Stimulated activated CD4-positive, alpha-beta T cell treated with anti-CD3 and anti-CD28 coated beads, Interleukin-2, amount 100 ng/mL, for 48 hours (primary cell): ENCODE results near the gene TMPRSS5.
"Not testable (repeated sequence)": the region's sequence is repeated elsewhere in the genome, so short reads cannot be mapped to it uniquely, and the experiment has no call there.

Experiments used
- DNase-seq, 2 donors: peaks; one replicate each; pipeline ENCODE4 v3.0.0-alpha.2; 2020

The TMPRSS5 gene

GRCh38 chr11:113705871-113706655 lies at the start of gene TMPRSS5:
TSS of gene TMPRSS5 (minus strand) at chr11:113706308. CDS start at chr11:113706224, 84 bp downstream.
- DNase-seq = no peak

- DNase-seq = no peak
These were observed 46.8 kb upstream of the TMPRSS5 start for GRCh38 chr11:113752932-113753331.

- no peak for DNase-seq
These were observed 30.2 kb upstream of the TMPRSS5 start for GRCh38 chr11:113736323-113736722.

- DNase-seq = no peak
These were observed 26.0 kb upstream of the TMPRSS5 start for GRCh38 chr11:113732092-113732491.

GRCh38 chr11:113730887-113731726 lies 25.0 kb upstream of the TMPRSS5 start:
- no peak for DNase-seq

GRCh38 chr11:113729456-113729855 lies 23.3 kb upstream of the TMPRSS5 start:
- no peak for DNase-seq

- no peak for DNase-seq
These were observed 22.7 kb upstream of the TMPRSS5 start for GRCh38 chr11:113728814-113729213.

GRCh38 chr11:113725913-113726312 lies 19.8 kb upstream of the TMPRSS5 start:
- no peak for DNase-seq

- no peak for DNase-seq
These were observed 19.3 kb upstream of the TMPRSS5 start for GRCh38 chr11:113725407-113725806.

- no peak for DNase-seq
These were observed 18.7 kb upstream of the TMPRSS5 start for GRCh38 chr11:113724778-113725177.

- no peak for DNase-seq
These were observed 17.7 kb upstream of the TMPRSS5 start for GRCh38 chr11:113723787-113724186.

- DNase-seq = no peak
These were observed 16.8 kb upstream of the TMPRSS5 start for GRCh38 chr11:113722934-113723333.

- no peak for DNase-seq
These were observed 16.1 kb upstream of the TMPRSS5 start for GRCh38 chr11:113722221-113722620.

- DNase-seq = no peak
These were observed 15.5 kb upstream of the TMPRSS5 start for GRCh38 chr11:113721462-113722066.

- not testable (repeated sequence) for DNase-seq
These were observed 14.4 kb upstream of the TMPRSS5 start for GRCh38 chr11:113720478-113720877.

- no peak for DNase-seq
These were observed 9.9 kb upstream of the TMPRSS5 start for GRCh38 chr11:113715882-113716625.

- no peak for DNase-seq
These were observed 9.2 kb upstream of the TMPRSS5 start for GRCh38 chr11:113715273-113715672.

GRCh38 chr11:113710989-113711388 lies 4.9 kb upstream of the TMPRSS5 start:
- no peak for DNase-seq

- DNase-seq = not testable (repeated sequence)
These were observed 2.6 kb downstream of the TMPRSS5 start for GRCh38 chr11:113703551-113703950.

GRCh38 chr11:113701491-113701890 lies 4.6 kb downstream of the TMPRSS5 start:
- no peak for DNase-seq

GRCh38 chr11:113698515-113698914 lies 7.6 kb downstream of the TMPRSS5 start:
- DNase-seq = no peak

- DNase-seq = no peak
These were observed 8.2 kb downstream of the TMPRSS5 start for GRCh38 chr11:113697756-113698407.
